IMR-90 (cell line): ENCODE data around the gene CD244.
A peak's percentile ranks its signal among the peaks of the same experiment; 100 is the strongest.

ENCODE experiments used
- BHLHE40 ChIP-seq: fragments of 150-350 bp; IDR thresholded peaks from 2 replicates; pipeline ENCODE4 v1.6.1; 2016; ENCODE audit warnings: mild to moderate bottlenecking, low read depth, low read length
- CHD1 ChIP-seq: IDR thresholded peaks from 2 replicates; pipeline ENCODE4 v1.6.1; 2012; ENCODE audit warnings: low read depth, low read length, improper control_type of control experiment
- CTCF ChIP-seq: conservative IDR thresholded peaks from 2 replicates; pipeline ENCODE4 v1.5.1; 2012; ENCODE audit warnings: mild to moderate bottlenecking, low read depth, low read length, improper control_type of control experiment
- FOS ChIP-seq: fragments of 150-350 bp; IDR thresholded peaks from 2 replicates; pipeline ENCODE4 v1.6.1; 2016; ENCODE audit warnings: low read depth, low read length
- MAZ ChIP-seq: IDR thresholded peaks from 2 replicates; pipeline ENCODE4 v1.6.1; 2012; ENCODE audit warnings: low read depth, mild to moderate bottlenecking, low read length, improper control_type of control experiment, moderate library complexity, borderline replicate concordance
- MXI1 ChIP-seq: IDR thresholded peaks from 2 replicates; pipeline ENCODE4 v1.6.1; 2012; ENCODE audit warnings: low read depth, mild to moderate bottlenecking, low read length, moderate library complexity, borderline replicate concordance
- NFE2L2 ChIP-seq: fragments of 150-350 bp; IDR thresholded peaks from 2 replicates; pipeline ENCODE4 v1.6.1; 2016; ENCODE audit warnings: low read depth, mild to moderate bottlenecking, low read length
- POLR2A ChIP-seq: IDR thresholded peaks from 2 replicates; pipeline ENCODE4 v1.6.1; 2012; ENCODE audit warnings: mild to moderate bottlenecking, low read depth, low read length
- RAD21 ChIP-seq: IDR thresholded peaks from 2 replicates; pipeline ENCODE4 v1.6.1; 2012; ENCODE audit warnings: low read length, improper control_type of control experiment
- RCOR1 ChIP-seq: IDR thresholded peaks from 2 replicates; pipeline ENCODE4 v1.6.1; 2012; ENCODE audit warnings: mild to moderate bottlenecking, low read length, improper control_type of control experiment; ENCODE audit not compliant: insufficient replicate concordance
- USF2 ChIP-seq: fragments of 150-350 bp; IDR thresholded peaks from 2 replicates; pipeline ENCODE4 v1.6.1; 2017; ENCODE audit warnings: mild to moderate bottlenecking, antibody characterized with exemption, low read length, low read depth
- TF ChIP-seq, protein P1 (sequence below): fragments of 150-350 bp; IDR thresholded peaks from 2 replicates; pipeline ENCODE4 v1.6.1; 2016; ENCODE audit warnings: low read depth, mild to moderate bottlenecking, low read length, moderate library complexity, borderline replicate concordance

- no peak for TF ChIP-seq MAZ
- peak; percentile 68 for TF ChIP-seq CTCF
- no peak for TF ChIP-seq MXI1
- TF ChIP-seq POLR2A, result no peak
- TF ChIP-seq FOS, result no peak
- no peak for TF ChIP-seq BHLHE40
- TF ChIP-seq RCOR1, result no peak
- no peak for TF ChIP-seq CHD1
- peak; percentile 61 for TF ChIP-seq RAD21
- TF ChIP-seq, protein P1, sequence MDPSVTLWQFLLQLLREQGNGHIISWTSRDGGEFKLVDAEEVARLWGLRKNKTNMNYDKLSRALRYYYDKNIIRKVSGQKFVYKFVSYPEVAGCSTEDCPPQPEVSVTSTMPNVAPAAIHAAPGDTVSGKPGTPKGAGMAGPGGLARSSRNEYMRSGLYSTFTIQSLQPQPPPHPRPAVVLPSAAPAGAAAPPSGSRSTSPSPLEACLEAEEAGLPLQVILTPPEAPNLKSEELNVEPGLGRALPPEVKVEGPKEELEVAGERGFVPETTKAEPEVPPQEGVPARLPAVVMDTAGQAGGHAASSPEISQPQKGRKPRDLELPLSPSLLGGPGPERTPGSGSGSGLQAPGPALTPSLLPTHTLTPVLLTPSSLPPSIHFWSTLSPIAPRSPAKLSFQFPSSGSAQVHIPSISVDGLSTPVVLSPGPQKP, result no peak
- TF ChIP-seq NFE2L2, result no peak
- no peak for TF ChIP-seq USF2
These were observed 27.6 kb downstream of the CD244 start for GRCh38 chr1:160834945-160835565.
